Fibroblast of skin of right quadriceps (primary cell): Measurements from ENCODE around the gene ADAMTSL3.

ENCODE experiments used
- DNase-seq: peaks from one replicate; pipeline ENCODE4 v3.0.0-alpha.2; 2013

Gene ADAMTSL3

DNA sequence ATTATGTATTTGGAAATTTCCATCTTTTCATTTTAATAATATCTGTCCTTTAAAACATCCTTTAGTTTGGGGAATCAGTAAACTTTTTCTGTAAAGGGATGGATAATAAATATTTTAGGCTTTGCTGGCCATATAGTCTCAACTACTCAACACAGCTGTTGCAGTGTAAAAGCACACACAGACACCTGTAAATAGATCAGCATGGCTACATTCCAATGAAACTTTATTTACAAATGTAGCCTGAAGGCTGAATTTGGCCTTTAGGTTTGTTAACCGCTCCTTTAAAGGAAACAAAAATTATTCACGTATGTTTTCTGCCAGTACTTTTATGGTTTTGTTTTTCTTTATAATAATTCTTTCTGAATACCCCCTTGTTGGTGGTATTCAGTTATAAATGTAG is 184.8 kb downstream of the ADAMTSL3 start:
- no peak for DNase-seq

DNA sequence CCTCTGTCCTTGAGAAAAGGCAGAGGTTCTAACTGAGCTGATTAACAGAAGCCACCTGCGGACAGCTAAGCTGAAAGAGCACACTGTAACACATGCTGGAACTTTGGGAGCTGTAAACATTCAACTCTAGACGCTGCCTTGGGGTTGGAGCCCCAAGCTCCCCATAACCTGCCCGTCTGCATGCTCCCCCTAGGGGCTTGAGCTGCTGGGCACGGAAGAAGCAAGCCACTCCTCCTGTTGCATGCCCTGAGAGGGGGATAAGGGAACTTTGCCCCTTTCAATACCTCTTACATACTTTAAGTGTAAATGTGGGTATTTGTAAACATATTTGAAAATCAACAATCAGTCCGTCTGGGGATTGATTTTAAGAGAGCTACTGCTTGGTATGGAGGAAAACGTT is 188.4 kb downstream of the ADAMTSL3 start:
- DNase-seq, result no peak

DNA sequence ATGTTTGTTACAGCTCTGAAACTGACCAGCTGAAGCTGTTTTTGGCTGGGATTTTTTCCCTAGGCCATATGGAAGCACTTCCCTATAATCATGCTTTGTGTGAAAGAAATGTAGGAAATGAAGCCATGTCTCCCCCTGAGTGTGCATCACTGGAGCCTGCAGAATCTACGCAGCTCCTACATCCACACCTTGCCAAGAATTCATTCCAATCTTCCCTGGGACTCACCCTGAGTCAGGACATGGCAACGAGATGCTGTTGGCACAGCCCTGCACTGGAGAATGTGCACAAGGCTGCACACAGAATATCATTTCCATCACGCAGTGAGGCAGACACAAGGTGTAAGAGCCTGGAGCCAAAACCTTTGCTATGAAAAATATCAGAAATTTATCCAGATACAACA is 189.5 kb downstream of the ADAMTSL3 start:
- DNase-seq, result peak; percentile 64

DNA sequence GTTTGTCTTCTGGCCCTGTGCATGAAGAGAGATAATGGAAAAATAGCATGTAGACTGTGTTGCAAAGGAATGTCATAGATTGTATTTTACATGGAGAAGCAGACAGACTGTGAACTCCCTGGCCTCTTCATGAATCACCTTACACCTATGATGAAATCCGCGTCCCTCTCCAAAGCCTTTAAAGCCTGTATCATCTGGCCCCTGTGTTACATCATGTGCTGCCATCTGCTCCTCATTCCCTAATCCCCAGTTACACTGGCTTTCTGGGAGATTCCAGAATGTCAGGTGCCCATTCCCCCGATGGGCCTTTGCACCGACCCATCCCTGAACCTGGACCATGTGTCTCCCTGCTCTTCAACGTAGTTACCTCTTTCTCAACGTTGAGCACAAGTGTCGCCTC is 190.8 kb downstream of the ADAMTSL3 start:
- peak; percentile 31 for DNase-seq

- peak; percentile 56 for DNase-seq
These were observed 191.3 kb downstream of the ADAMTSL3 start for GRCh38 chr15:83845230-83845629.

GRCh38 chr15:83846847-83847246 is 192.9 kb downstream of the ADAMTSL3 start:
- DNase-seq, result peak; percentile 34

DNA sequence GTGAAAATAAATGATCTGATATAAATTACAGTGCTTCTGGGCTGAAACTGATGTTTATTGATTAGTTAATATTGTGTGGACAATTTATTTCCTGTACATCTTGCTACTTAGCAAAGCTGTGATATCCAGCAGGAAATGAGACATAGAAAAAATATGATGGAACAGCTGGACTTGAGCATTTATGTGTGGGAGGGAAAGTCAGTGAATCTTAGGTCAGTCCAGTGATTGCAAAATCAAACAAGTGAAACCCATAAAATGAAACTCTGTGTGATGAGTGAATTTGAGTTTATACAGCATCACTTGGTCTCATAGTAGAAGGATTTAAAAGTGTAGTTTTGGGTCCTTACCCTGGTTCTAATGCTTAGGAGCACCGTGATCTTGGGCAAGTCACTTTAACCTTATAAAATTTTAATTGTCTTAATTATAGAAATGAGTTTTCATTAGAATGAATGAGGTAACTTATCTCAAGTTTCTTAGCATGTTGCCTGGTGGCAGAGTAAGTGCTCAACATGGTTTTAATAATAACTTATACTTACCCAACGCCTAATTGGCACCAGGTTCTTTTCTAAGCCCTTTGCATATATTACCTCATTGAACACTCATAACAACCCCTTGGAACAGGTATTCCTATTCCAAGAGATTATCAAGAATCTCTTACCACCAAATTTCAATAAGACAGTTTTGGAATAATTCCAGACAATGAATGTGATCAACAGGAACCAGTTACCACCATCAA is 194.6 kb downstream of the ADAMTSL3 start:
- DNase-seq, result peak; percentile 76

DNA sequence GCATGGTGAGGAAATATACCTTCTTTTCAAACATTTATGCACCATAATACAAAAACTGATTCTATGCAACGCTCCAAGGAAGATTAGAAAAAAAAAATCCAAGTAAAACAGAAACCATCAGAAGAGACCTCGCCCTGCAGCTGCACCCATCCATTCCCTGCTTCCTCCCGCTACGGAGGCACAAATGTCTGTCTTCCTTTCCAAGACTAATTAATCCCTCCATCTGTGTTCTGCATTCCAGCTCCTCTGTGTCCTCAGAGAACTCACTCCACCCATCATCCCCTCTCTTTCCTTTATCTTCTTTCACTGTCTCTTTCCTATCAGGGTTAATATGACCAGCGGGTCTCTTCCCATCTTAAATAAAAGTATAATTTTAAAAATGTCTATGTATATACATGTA is 196.1 kb downstream of the ADAMTSL3 start:
- no peak for DNase-seq

DNA sequence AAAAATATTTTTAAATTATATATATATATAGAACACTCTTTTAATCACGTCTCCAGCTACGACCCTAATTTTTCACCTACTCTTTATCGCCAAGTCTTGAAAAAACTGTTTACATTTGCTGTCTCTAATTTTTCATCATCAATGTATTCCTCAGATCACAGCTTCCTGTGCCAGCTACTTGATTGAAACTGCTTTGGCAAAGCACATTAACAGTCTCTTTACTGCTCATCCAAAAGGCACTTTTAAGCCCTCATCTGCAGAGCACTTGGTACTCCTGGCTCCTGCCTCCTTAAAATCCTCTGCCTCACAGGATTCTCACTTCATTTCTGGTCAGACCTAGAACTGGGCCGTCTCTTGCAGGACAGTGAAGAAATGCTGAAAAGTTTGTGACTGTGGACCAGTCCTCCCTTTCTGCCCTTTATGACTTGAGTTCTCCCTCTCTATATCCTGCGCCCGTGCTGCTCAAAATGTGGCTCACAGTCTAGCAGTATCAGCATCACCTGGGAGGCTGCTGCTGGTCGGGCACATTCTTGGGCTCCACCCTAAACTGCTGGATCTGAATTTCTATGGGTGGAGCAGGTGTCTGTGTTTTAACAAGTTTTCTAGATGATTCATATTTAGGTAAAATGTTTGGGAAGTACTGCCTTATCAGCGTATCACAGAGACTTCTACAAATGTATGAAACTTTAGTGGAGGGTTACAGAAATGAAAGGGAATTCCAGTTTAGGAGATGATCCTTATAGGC is 196.8 kb downstream of the ADAMTSL3 start:
- DNase-seq, result no peak

- no peak for DNase-seq
These were observed 199.3 kb downstream of the ADAMTSL3 start for GRCh38 chr15:83853232-83853631.

DNA sequence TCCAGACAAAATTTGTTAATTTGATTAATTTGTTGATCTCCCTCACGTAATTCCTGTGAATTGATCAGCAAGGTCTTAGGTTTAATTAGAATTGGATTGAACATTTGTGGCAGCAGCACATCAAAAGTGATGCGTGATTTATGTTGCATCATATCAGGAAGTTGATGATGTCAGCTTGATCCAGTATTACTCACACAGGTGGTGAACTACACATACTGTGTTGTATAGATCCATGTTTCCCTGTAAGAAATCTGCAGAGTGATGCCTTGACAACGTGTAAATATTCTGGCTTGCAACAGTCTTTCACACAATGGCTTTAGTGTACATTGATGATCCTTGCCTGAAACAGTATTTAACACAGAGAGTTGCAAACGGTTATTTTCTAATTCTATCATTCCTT is 200.4 kb downstream of the ADAMTSL3 start:
- no peak for DNase-seq

DNA sequence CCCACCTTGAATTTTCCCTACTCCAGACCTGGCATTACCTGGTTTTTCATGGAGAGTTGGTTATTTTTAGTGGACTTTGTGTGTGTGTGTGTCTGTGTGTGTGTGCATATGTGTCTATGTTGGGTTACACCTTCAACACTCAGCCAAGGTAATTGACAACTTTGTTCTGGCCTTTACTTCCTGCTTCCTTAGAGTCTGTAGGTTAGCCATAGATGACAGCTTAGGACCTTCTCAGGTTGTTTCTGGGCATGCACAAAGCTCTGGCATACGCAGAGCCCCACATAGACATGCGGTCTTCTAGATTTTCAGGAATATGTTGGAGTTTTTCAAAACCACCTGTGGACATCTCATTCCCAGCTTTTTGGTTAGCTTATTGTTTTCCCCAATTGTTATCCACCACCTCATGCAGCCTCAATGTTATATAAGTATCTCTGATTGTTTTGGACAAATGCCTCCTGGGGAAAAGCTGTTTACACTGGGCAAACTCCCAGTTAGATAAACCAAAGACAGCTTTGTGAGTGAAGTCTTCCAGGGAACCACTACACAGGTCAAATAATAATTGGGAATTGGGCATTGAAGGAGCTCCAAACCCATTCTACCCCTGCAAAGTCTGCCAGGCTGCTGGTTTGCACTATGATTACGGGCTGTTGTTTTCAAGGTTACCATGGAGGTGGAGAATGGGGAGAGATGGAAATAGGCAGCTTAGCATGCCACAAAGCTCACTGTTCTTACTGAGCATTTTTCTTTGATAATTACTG is 201.2 kb downstream of the ADAMTSL3 start:
- no peak for DNase-seq

- no peak for DNase-seq
These were observed 202.0 kb downstream of the ADAMTSL3 start for GRCh38 chr15:83855956-83856355.

DNA sequence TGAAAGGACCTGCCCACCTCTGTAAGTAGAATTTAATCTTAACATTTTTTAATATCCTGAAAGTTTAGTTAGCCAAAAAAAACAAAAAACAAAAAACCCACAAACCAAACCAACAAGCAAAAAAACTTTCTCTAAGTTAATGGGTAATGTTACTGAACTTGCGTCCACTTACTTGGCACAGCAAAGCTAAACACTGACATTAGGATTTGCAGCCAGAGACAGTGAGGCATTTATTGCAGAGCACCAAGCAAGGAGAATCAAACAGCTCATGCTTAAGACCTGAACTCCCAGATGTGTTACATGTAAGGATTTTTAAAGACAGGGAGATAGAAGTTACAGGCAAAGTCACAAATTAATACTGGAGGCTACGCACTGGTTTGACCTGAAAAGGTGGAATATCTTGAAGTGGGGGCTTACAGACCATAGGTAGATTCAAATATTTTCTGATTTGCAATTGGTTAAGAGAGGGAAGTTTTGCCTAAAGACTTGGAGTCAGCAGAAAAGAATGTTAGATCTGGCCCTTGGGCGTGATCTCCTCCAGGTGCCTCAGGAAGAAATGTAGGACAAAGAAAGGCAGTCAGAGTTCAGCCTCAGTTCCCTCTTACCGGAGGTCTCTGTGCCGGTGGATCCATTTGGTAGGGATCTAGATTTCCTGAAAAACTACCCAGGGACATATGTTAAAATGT is 205.0 kb downstream of the ADAMTSL3 start:
- no peak for DNase-seq

DNA sequence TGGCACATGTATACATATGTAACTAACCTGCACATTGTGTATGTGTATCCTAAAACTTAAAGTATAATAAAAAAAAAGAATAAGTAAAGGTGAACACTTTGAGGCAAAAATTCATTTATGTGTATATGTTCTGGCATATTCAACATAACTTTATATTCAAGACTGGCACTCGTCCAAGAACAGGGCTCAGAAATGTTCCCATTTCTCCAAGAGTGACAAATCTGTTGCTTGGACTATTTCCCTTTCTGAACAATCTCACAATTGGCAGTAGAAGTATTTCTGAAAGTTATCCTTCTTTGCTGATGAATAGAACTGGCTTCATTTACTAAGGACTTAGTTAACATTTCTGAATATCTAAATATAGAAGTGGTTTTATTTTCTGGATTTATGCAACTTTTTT is 212.8 kb downstream of the ADAMTSL3 start:
- no peak for DNase-seq

GRCh38 chr15:83869341-83869740 is 215.4 kb downstream of the ADAMTSL3 start:
- no peak for DNase-seq

- DNase-seq, result peak; percentile 65
These were observed 218.1 kb downstream of the ADAMTSL3 start for GRCh38 chr15:83871808-83872559.

DNA sequence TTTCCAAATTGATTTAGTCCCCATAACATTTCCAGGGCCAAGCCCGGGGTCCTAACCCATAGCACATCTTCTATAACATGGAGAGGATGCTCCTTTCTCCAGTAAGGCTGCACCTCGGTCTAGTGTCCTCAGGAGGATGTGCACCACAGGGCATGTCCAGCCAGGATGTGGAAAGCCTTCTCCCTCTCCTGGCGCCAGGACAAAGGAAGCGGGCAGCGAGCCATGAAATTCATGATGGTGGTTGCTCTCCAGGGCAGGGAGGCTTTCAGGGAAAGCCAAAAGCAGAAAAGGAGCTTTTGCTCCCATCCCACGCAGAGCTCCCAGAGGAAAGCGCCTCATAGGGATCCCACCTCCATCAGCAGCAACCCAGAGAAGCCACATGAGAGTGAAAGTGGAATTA is 220.0 kb downstream of the ADAMTSL3 start:
- DNase-seq, result no peak

DNA sequence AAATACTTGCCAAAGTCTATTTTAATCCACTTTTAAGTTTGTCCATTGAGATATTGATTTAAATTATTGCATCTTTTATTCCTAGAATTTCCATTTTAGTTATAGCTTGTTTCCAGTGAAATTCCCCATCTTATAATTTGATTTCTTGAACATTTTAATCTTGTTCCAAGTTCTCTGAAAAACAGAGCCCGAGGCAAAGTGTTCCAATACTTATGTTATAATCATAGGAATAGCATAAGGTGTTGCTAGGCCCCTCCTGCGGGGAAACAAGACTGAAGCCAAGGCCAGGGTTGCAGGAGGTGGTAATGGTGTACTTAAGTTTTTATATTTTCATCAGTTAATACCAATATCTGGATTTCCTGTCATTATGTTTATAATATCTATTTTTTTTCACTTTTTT is 226.6 kb downstream of the ADAMTSL3 start:
- no peak for DNase-seq

- no peak for DNase-seq
These were observed 227.2 kb downstream of the ADAMTSL3 start for GRCh38 chr15:83881156-83881555.

GRCh38 chr15:83886321-83886720 is 232.4 kb downstream of the ADAMTSL3 start:
- DNase-seq, result no peak

DNA sequence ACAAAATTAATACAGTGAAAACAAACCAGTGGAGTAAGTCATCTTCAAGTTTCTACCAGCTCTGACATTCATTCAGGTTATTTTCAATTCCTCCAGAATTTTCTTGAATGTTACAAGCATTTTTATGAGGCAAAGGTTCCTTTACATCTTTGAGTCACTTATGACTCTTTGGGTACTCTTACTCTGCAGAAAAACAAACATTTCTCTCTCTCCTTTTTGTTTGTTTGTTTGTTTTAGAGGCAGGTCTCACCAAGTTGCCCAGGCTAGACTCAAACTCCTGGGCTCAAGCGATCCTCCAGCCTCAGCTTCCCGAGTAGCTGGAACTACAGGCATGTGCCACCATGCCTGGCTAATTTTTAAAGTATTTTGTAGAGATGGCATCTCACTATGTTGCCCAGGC is 233.5 kb downstream of the ADAMTSL3 start:
- DNase-seq, result no peak
